ENCODE measurements around the gene NUTM2F.
"Not testable (repeated sequence)": the region's sequence is repeated elsewhere in the genome, so short reads cannot be mapped to it uniquely, and the experiment has no call there.

NUTM2F gene

GRCh38 chr9:94287877-94288513 lies 40.4 kb downstream of the NUTM2F start:
- H3K27me3 Mint-ChIP-seq: no peaks in the 10 kb centered on the region
- H3K27ac Mint-ChIP-seq: no peak overlapping the region
- no peak overlapping the region for H3K4me3 Mint-ChIP-seq
- peaks cover 3% of the 10 kb centered on the region for H3K9me3 Mint-ChIP-seq
- H3K36me3 Mint-ChIP-seq (ENCODE audit: low read depth): peaks cover 70% of the 10 kb centered on the region
- no peaks in the 10 kb centered on the region for H3K4me1 Mint-ChIP-seq (ENCODE audit: low read depth)

DNA sequence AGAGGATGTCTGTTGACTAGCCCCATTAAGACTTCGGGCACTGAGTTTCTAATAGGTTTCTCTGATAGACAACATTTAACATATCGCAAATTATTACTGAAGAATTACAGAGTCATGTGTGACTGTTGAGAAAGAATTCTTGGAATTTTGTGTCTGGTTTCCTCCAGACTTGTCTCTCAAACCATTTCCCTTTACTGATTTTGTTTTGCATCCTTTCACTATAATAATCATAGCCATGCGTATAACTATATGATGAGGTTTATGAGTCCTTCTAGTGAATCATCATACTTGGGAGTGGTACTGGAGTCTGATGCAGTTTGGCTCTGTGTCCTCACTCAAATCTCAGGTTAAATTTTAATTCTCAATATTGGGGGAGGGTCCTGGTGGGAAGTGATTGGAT lies 42.3 kb downstream of the NUTM2F start:
- Mint-ChIP-seq H3K36me3 (ENCODE audit: low read depth) (peaks cover 72% of the 10 kb centered on the region), H3K4me1 (ENCODE audit: low read depth) (no peaks in the 10 kb centered on the region), H3K27me3 (no peaks in the 10 kb centered on the region), H3K9me3 (peaks cover under 1% of the 10 kb centered on the region), H3K27ac (no peak overlapping the region), H3K4me3 (no peak overlapping the region)

GRCh38 chr9:94281101-94281500 lies 47.3 kb downstream of the NUTM2F start:
- Mint-ChIP-seq H3K27me3 (no peaks in the 10 kb centered on the region), H3K4me1 (ENCODE audit: low read depth) (no peaks in the 10 kb centered on the region), H3K4me3 (no peak overlapping the region), H3K27ac (no peak overlapping the region), H3K36me3 (ENCODE audit: low read depth) (peaks cover 81% of the 10 kb centered on the region), H3K9me3 (peaks cover 9% of the 10 kb centered on the region)

GRCh38 chr9:94280409-94280989 lies 47.9 kb downstream of the NUTM2F start:
- H3K27ac Mint-ChIP-seq: no peak overlapping the region

GRCh38 chr9:94277885-94278536 lies 50.4 kb downstream of the NUTM2F start:
- H3K9me3 Mint-ChIP-seq: peaks cover 9% of the 10 kb centered on the region
- H3K4me3 Mint-ChIP-seq: no peak overlapping the region
- H3K27ac Mint-ChIP-seq: no peak overlapping the region
- peaks cover 7% of the 10 kb centered on the region for H3K4me1 Mint-ChIP-seq (ENCODE audit: low read depth)
- no peaks in the 10 kb centered on the region for H3K27me3 Mint-ChIP-seq
- H3K36me3 Mint-ChIP-seq (ENCODE audit: low read depth): peaks cover 82% of the 10 kb centered on the region

More at GRCh38 chr9:94280409-94280989, 47.9 kb downstream of the NUTM2F start:
- Mint-ChIP-seq H3K36me3 (ENCODE audit: low read depth) (peaks cover 83% of the 10 kb centered on the region), H3K27me3 (no peaks in the 10 kb centered on the region), H3K4me3 (no peak overlapping the region), H3K9me3 (peaks cover 9% of the 10 kb centered on the region), H3K4me1 (ENCODE audit: low read depth) (peaks cover under 1% of the 10 kb centered on the region)

DNA sequence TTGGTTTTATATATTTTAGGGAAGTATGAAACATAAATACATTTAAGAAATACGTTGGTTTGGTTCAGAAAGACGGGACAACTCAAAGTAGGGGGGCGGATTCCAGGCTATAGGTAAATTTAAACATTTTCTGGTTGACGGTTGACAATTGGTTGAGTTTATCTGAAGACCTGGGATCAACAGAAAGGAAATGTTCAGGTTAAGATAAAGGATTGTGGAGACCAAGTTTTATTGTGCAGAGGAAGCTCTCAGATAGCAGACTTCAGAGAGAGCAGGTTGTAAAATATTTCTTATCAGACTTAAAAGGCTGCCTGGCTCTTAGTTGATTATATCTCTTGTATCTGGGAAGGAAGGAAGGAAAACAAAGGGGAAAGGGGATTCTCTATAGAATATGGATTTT lies 51.4 kb downstream of the NUTM2F start:
- H3K4me1 Mint-ChIP-seq (ENCODE audit: low read depth): peaks cover 15% of the 10 kb centered on the region
- peaks cover 73% of the 10 kb centered on the region for H3K36me3 Mint-ChIP-seq (ENCODE audit: low read depth)
- not testable (repeated sequence) for H3K27me3 Mint-ChIP-seq, H3K27ac Mint-ChIP-seq, H3K4me3 Mint-ChIP-seq, H3K9me3 Mint-ChIP-seq

DNA sequence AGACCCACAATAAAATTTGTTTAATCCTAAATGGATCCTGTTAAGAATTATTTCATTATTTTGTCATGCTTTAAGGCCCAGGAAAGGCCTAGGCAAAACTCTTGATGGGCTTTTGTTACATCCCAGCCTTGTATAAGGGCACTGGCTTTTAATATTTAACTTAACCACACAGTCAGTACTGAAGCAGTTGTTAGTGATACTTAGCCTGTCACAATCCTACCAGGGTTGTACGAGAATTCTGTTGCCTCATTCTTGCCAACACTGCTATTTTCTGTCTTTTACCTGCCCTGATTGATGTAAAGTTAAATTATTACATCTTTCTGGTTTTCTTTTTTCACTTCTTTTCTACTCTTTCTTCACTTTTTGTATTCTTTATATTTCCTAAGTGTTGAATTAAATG lies 58.4 kb downstream of the NUTM2F start:
- Mint-ChIP-seq H3K4me3 (no peak overlapping the region), H3K27me3 (no peaks in the 10 kb centered on the region), H3K27ac (no peak overlapping the region), H3K9me3 (peaks cover 9% of the 10 kb centered on the region), H3K4me1 (ENCODE audit: low read depth) (peaks cover 13% of the 10 kb centered on the region), H3K36me3 (ENCODE audit: low read depth) (peaks cover 39% of the 10 kb centered on the region)

- H3K4me1 Mint-ChIP-seq (ENCODE audit: low read depth): peaks cover 13% of the 10 kb centered on the region
- H3K4me3 Mint-ChIP-seq: no peak overlapping the region
- H3K9me3 Mint-ChIP-seq: peaks cover 9% of the 10 kb centered on the region
- H3K36me3 Mint-ChIP-seq (ENCODE audit: low read depth): peaks cover 41% of the 10 kb centered on the region
- H3K27ac Mint-ChIP-seq: no peak overlapping the region
- H3K27me3 Mint-ChIP-seq: no peaks in the 10 kb centered on the region
These were observed 59.2 kb downstream of the NUTM2F start for GRCh38 chr9:94269264-94269663.
